Memory B cell (primary cell): Measurements from ENCODE around the gene GMPPB.

Source experiments
- ATAC-seq: fragments of 150-1000 bp; cut with Tn5 transposase; 2 replicates; pipeline ENCODE4 v1.10.0; 2021; ENCODE audit warnings: low read depth, mild to moderate bottlenecking, moderate library complexity
- DNase-seq, 2 donors: peaks; one replicate each; pipeline ENCODE4 v3.0.0; 2022; ENCODE audit warnings: low spot score in 2 of 2
- H3K27ac Mint-ChIP-seq: one replicate; pipeline ENCODE4 v1.8.0; 2022; ENCODE audit warnings: mild to moderate bottlenecking, moderate library complexity, mixed read lengths
- H3K27me3 Mint-ChIP-seq: one replicate; pipeline ENCODE4 v1.8.0; 2022; ENCODE audit warnings: mixed read lengths
- H3K36me3 Mint-ChIP-seq: one replicate; pipeline ENCODE4 v1.8.0; 2022; ENCODE audit warnings: mild to moderate bottlenecking, mixed read lengths
- H3K4me1 Mint-ChIP-seq: one replicate; pipeline ENCODE4 v1.8.0; 2022; ENCODE audit warnings: mixed read lengths
- H3K4me3 Mint-ChIP-seq: one replicate; pipeline ENCODE4 v1.8.0; 2022; ENCODE audit warnings: mild to moderate bottlenecking, moderate library complexity, mixed read lengths
- H3K9me3 Mint-ChIP-seq: one replicate; pipeline ENCODE4 v1.8.0; 2022; ENCODE audit warnings: mixed read lengths

GMPPB gene

GRCh38 chr3:49722896-49723295, 855 bp downstream of the GMPPB start:
- Mint-ChIP-seq H3K9me3 (no peaks in the 10 kb centered on the region), H3K4me3 (peak overlapping the region; percentile 90), H3K27ac (peak overlapping the region; percentile 100), H3K36me3 (peaks cover 4% of the 10 kb centered on the region), H3K4me1 (peaks cover 47% of the 10 kb centered on the region), H3K27me3 (no peaks in the 10 kb centered on the region)
- DNase-seq = no peak
- ATAC-seq = no peak

GRCh38 chr3:49721896-49722781, 1.6 kb downstream of the GMPPB start:
- Mint-ChIP-seq H3K4me1 (peaks cover 42% of the 10 kb centered on the region), H3K4me3 (peak overlapping the region; percentile 90), H3K36me3 (peaks cover 2% of the 10 kb centered on the region), H3K9me3 (no peaks in the 10 kb centered on the region), H3K27me3 (no peaks in the 10 kb centered on the region), H3K27ac (peak overlapping the region; percentile 100)
- DNase-seq = no peak
- ATAC-seq = no peak

- H3K4me3 Mint-ChIP-seq = no peak overlapping the region
- H3K27ac Mint-ChIP-seq = peak overlapping the region; percentile 90
- no peaks in the 10 kb centered on the region for H3K9me3 Mint-ChIP-seq
- peaks cover 36% of the 10 kb centered on the region for H3K4me1 Mint-ChIP-seq
- no peaks in the 10 kb centered on the region for H3K27me3 Mint-ChIP-seq
- ATAC-seq (no peak), DNase-seq (no peak)
- H3K36me3 Mint-ChIP-seq = peaks cover 2% of the 10 kb centered on the region
Measured at GRCh38 chr3:49721596-49721895, 2.2 kb downstream of the GMPPB start.

GRCh38 chr3:49720855-49721595, 2.7 kb downstream of the GMPPB start:
- no peak for DNase-seq
- Mint-ChIP-seq H3K4me3 (no peak overlapping the region), H3K27ac (peak overlapping the region; percentile 90), H3K36me3 (peaks cover 2% of the 10 kb centered on the region), H3K27me3 (no peaks in the 10 kb centered on the region), H3K4me1 (peaks cover 35% of the 10 kb centered on the region), H3K9me3 (no peaks in the 10 kb centered on the region)
- ATAC-seq = no peak

GRCh38 chr3:49719214-49719884, 4.4 kb downstream of the GMPPB start, which contains the start of gene AMIGO3:
Gene AMIGO3 (minus strand): TSS chr3:49719684. CDS start chr3:49719465, 219 bp downstream.
- peak within 1 kb of the TSS; percentile 90 for H3K27ac Mint-ChIP-seq
- DNase-seq = peak; percentile 90 to 92
- no peaks in the 10 kb centered on the region for H3K9me3 Mint-ChIP-seq
- peak within 1 kb of the TSS; percentile 90 for H3K4me3 Mint-ChIP-seq
- peaks cover 2% of the 10 kb centered on the region for H3K36me3 Mint-ChIP-seq
- no peaks in the 10 kb centered on the region for H3K27me3 Mint-ChIP-seq
- ATAC-seq = peak; percentile 64
- peaks cover 27% of the 10 kb centered on the region for H3K4me1 Mint-ChIP-seq

GRCh38 chr3:49718858-49719213, 4.9 kb downstream of the GMPPB start:
- Mint-ChIP-seq H3K27me3 (no peaks in the 10 kb centered on the region), H3K4me1 (peaks cover 23% of the 10 kb centered on the region), H3K27ac (peak overlapping the region; percentile 90), H3K36me3 (peaks cover 2% of the 10 kb centered on the region), H3K9me3 (no peaks in the 10 kb centered on the region), H3K4me3 (peak overlapping the region; percentile 90)
- DNase-seq (no peak), ATAC-seq (no peak)

GRCh38 chr3:49717959-49718857, 5.5 kb downstream of the GMPPB start:
- no peak for ATAC-seq

GRCh38 chr3:49717211-49717958, 6.4 kb downstream of the GMPPB start:
- no peak overlapping the region for H3K27ac Mint-ChIP-seq
- no peaks in the 10 kb centered on the region for H3K9me3 Mint-ChIP-seq
- H3K4me1 Mint-ChIP-seq = peaks cover 15% of the 10 kb centered on the region
- peaks cover 2% of the 10 kb centered on the region for H3K36me3 Mint-ChIP-seq
- peak overlapping the region; percentile 46 for H3K4me3 Mint-ChIP-seq
- no peaks in the 10 kb centered on the region for H3K27me3 Mint-ChIP-seq
- no peak for DNase-seq
- ATAC-seq = no peak

More at GRCh38 chr3:49717959-49718857, 5.5 kb downstream of the GMPPB start:
- peaks cover 2% of the 10 kb centered on the region for H3K36me3 Mint-ChIP-seq
- H3K9me3 Mint-ChIP-seq = no peaks in the 10 kb centered on the region
- H3K27me3 Mint-ChIP-seq = no peaks in the 10 kb centered on the region
- peaks cover 21% of the 10 kb centered on the region for H3K4me1 Mint-ChIP-seq
- H3K4me3 Mint-ChIP-seq = peak overlapping the region; percentile 90
- no peak overlapping the region for H3K27ac Mint-ChIP-seq
- DNase-seq = no peak

GRCh38 chr3:49716691-49717210, 7.0 kb downstream of the GMPPB start:
- no peak for DNase-seq
- H3K4me3 Mint-ChIP-seq = no peak overlapping the region
- H3K9me3 Mint-ChIP-seq = no peaks in the 10 kb centered on the region
- H3K36me3 Mint-ChIP-seq = peaks cover 2% of the 10 kb centered on the region
- no peak overlapping the region for H3K27ac Mint-ChIP-seq
- peaks cover 14% of the 10 kb centered on the region for H3K4me1 Mint-ChIP-seq
- no peaks in the 10 kb centered on the region for H3K27me3 Mint-ChIP-seq
- no peak for ATAC-seq

- Mint-ChIP-seq H3K27me3 (no peaks in the 10 kb centered on the region), H3K9me3 (no peaks in the 10 kb centered on the region), H3K4me1 (peaks cover 12% of the 10 kb centered on the region), H3K36me3 (peaks cover 2% of the 10 kb centered on the region), H3K27ac (no peak overlapping the region), H3K4me3 (no peak overlapping the region)
- no peak for ATAC-seq
- DNase-seq = no peak
Measured at GRCh38 chr3:49716169-49716568, 7.6 kb downstream of the GMPPB start.

- H3K27me3 Mint-ChIP-seq = no peaks in the 10 kb centered on the region
- no peak overlapping the region for H3K27ac Mint-ChIP-seq
- no peak overlapping the region for H3K4me3 Mint-ChIP-seq
- peaks cover 8% of the 10 kb centered on the region for H3K4me1 Mint-ChIP-seq
- H3K9me3 Mint-ChIP-seq = no peaks in the 10 kb centered on the region
- no peak for ATAC-seq
- DNase-seq = no peak
- H3K36me3 Mint-ChIP-seq = peaks cover 2% of the 10 kb centered on the region
Measured at GRCh38 chr3:49715611-49716121, 8.1 kb downstream of the GMPPB start.

- ATAC-seq (no peak), DNase-seq (no peak)
- Mint-ChIP-seq H3K27ac (no peak overlapping the region), H3K4me1 (peaks cover 8% of the 10 kb centered on the region), H3K36me3 (peaks cover 2% of the 10 kb centered on the region), H3K9me3 (no peaks in the 10 kb centered on the region), H3K27me3 (no peaks in the 10 kb centered on the region), H3K4me3 (no peak overlapping the region)
Measured at GRCh38 chr3:49714728-49715550, 8.8 kb downstream of the GMPPB start.
